ENCODE data around the gene AGPAT4. TPM values are rescaled to one million over a fixed set of nuclear protein-coding genes. Genes with fewer than 3 reads are reported as not detected.

The AGPAT4 gene
- total and polyA plus RNA-seq, 2 of the 4 experiments (the other 2 are of a cell fraction): 3.6 to 3.8 TPM

- in situ Hi-C loops (cut with MboI; ENCODE audit: low sequenced_read_pairs): no loop called here
- no peak overlapping the region for H3K27ac ChIP-seq (ENCODE audit: insufficient read depth, low read length)
- H2AK9ac ChIP-seq (replicated peaks; ENCODE audit: low read depth, low read length, poor library complexity): no peak overlapping the region
- intact Hi-C loops (cut with micrococcal nuclease): no loop called here
- no peak overlapping the region for H3K14ac ChIP-seq (replicated peaks; ENCODE audit: low read depth, low read length)
- no peak overlapping the region for H2BK120ac ChIP-seq (ENCODE audit: low read depth, low read length)
- 60% methylated on average over 1 of the region's 1 CpG; no CpG with 5 or more reads in 1 of the 2 experiments for WGBS, 2 experiments (ENCODE audit: extremely low coverage in 2 of 2, insufficient read length in 1 of 2)
- H3K9me1 ChIP-seq (ENCODE audit: insufficient read depth, low read length): peaks cover 3% of the 10 kb centered on the region; the same call in 1 of the 2 replicates
- no peak overlapping the region for H2BK5ac ChIP-seq (ENCODE audit: low read depth, low read length, poor library complexity, severe bottlenecking)
- ATAC-seq (ENCODE audit: low read depth): no peak
- H4K8ac ChIP-seq (ENCODE audit: low read depth in 2 of 2, low read length in 2 of 2): no peak overlapping the region
- no peak for TF ChIP-seq ELK1 (IDR thresholded peaks at IDR 0.05; ENCODE audit: borderline replicate concordance, low read depth, low read length)
- no peak for TF ChIP-seq RAD21 (IDR thresholded peaks at IDR 0.05; ENCODE audit: low read length)
- TF ChIP-seq MAZ (IDR thresholded peaks at IDR 0.05; ENCODE audit: borderline replicate concordance, low read depth, low read length): no peak
- no peak for DNase-seq
- H3K79me1 ChIP-seq (ENCODE audit: low read depth in 1 of 2, low read length in 2 of 2): peaks cover 12 to 13% of the 10 kb centered on the region in 2 experiments; a peak in 3 of 4 replicates
- H3K4me1 ChIP-seq (ENCODE audit: control insufficient read depth, insufficient read depth, low read length): peaks cover 5% of the 10 kb centered on the region
- H4K20me1 ChIP-seq (ENCODE audit: insufficient read depth, low read length): no peaks in the 10 kb centered on the region
- no peak overlapping the region for H2BK20ac ChIP-seq (ENCODE audit: low read depth, low read length)
- ChIA-PET CTCF (no interaction called here), POLR2A (ENCODE audit: unreplicated experiment) (no interaction called here)
- H3K4ac ChIP-seq (ENCODE audit: low read depth, low read length): no peak overlapping the region
- H3K27me3 ChIP-seq (ENCODE audit: control insufficient read depth, insufficient read depth, low read length): no peaks in the 10 kb centered on the region
- H3K56ac ChIP-seq (ENCODE audit: extremely low read depth, insufficient read depth, low read length): no peak overlapping the region
- H3K18ac ChIP-seq (ENCODE audit: low read depth, low read length): no peak overlapping the region
- no peak overlapping the region for H2AK5ac ChIP-seq (ENCODE audit: low read depth, low read length)
- no peak overlapping the region for H4K91ac ChIP-seq (ENCODE audit: insufficient read depth, low read depth, low read length)
- no peak overlapping the region for H3K4me3 ChIP-seq (ENCODE audit: insufficient read depth, low read depth, low read length)
- no peak overlapping the region for H3K4me2 ChIP-seq (ENCODE audit: low read depth, low read length)
- no TSS peak for BruUV-seq (replicated peaks)
- dilution Hi-C loops (cut with HindIII; ENCODE audit: low sequenced_read_pairs, unreplicated experiment): no loop called here
- H2AFZ ChIP-seq (replicated peaks; ENCODE audit: low read length, poor library complexity): no peak overlapping the region
- no peak overlapping the region for H2BK15ac ChIP-seq (ENCODE audit: low read depth, low read length)
- H3K23ac ChIP-seq (ENCODE audit: low read depth, low read length): no peak overlapping the region
- H3K9ac ChIP-seq (ENCODE audit: low read depth, low read length): no peak overlapping the region
- no peaks in the 10 kb centered on the region for H3K9me3 ChIP-seq (ENCODE audit: control insufficient read depth, insufficient read depth, low read length)
- no peak overlapping the region for H4K5ac ChIP-seq (ENCODE audit: low read depth, low read length)
- no peaks in the 10 kb centered on the region for H3K36me3 ChIP-seq (ENCODE audit: control insufficient read depth, insufficient read depth, low read length)
Measured at GRCh38 chr6:161249327-161249726, 24.5 kb downstream of the AGPAT4 start.
